GM19351 (cell line): ENCODE measurements around the gene AMHR2.

Experiments
- ATAC-seq: cut with Tn5 transposase; IDR thresholded peaks from one replicate; pipeline ENCODE4 v1.9.1; 2021; ENCODE audit warnings: mild to moderate bottlenecking, moderate library complexity; ENCODE audit not compliant: unreplicated experiment

Gene AMHR2

DNA sequence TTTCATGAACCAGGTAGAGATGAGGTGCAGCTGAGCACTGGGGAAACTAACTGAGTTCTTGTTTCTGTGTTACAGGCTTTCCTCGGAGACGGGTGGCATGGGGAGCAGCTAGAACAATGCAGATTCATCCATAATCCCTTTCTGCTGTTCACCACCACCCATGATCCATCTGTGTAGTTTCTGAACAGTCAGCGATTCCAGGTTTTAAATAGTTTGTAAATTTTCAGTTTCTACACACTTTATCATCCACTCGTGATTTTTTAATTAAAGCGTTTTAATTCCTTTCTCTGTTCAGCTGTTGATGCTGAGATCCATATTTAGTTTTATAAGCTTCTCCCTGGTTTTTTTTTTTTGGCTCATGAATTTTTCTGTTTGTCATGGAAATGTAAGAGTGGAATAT, 55.7 kb downstream of the AMHR2 start:
- no peak for ATAC-seq

DNA sequence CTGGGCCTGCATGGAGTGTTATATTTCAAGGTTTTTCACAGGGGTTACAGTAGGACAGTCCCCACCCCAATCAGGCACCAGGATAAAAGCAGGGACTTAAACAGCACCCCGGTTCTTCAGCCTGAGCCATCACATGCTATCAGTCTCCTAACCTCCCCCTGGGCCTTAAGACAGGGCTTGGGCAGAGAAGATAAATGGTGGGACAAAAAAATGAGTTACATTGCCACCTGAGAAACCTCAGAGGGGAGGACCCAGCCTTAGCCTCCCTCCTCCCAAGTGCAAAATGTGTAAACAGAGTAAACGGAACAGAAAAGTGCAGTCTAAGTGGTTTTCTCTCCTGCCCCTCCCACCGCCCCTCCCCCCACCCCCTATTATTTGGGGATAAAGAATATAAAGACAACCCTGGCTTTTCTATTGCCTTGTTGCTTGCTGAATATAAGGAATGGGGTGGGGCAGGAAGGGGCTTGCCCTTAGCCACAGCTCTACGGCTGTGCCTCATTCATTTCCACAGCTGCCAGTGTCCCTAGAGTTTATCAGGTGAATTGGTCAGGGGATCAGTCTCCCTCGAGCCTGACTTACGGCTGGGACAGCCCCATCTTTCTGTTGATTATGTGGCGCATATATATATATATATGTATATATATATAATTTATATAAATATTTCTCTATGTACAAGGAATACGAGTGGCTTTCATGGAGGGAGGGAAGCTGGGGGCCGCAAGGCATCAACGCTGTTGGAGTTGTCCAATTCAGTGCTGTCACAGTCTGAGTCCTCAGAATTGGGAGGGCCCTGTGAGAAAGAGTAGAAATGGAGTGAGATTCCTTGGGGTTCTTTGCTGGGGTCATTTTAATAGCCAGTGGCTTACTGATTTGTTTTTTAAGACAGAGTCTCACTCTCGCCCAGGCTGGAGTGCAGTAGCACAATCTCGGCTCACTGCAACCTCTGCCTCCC, 57.1 kb downstream of the AMHR2 start:
- no peak for ATAC-seq
